GM19035 (cell line): ENCODE data around the gene ATP6V0E1.
"Not testable (repeated sequence)": the region's sequence is repeated elsewhere in the genome, so short reads cannot be mapped to it uniquely, and the experiment has no call there.

ENCODE experiments used
- ATAC-seq: cut with Tn5 transposase; IDR thresholded peaks from one replicate; pipeline ENCODE4 v1.9.1; 2021; ENCODE audit not compliant: unreplicated experiment

ATP6V0E1 gene

GRCh38 chr5:173069671-173070070 lies 86.1 kb downstream of the ATP6V0E1 start:
- no peak for ATAC-seq

- ATAC-seq = no peak
Measured at GRCh38 chr5:173075137-173075843, 91.7 kb downstream of the ATP6V0E1 start.

- no peak for ATAC-seq
Measured at GRCh38 chr5:173075970-173076369, 92.4 kb downstream of the ATP6V0E1 start.

GRCh38 chr5:173076471-173076870 lies 92.9 kb downstream of the ATP6V0E1 start:
- ATAC-seq = not testable (repeated sequence)

- no peak for ATAC-seq
Measured at GRCh38 chr5:173078878-173079277, 95.3 kb downstream of the ATP6V0E1 start.
